ENCODE measurements around the gene NOTCH1. TPM values are rescaled to one million over a fixed set of nuclear protein-coding genes. Genes with fewer than 3 reads are reported as not detected.

NOTCH1 gene
- total and polyA plus RNA-seq, 2 experiments from 2014 or later: 7.1 to 20.9 TPM

- Histone ChIP-seq H3K27me3 (no peaks in the 10 kb centered on the region), H3K27ac (no peak overlapping the region), H3K36me3 (no peaks in the 10 kb centered on the region), H3K9me3 (ENCODE audit: low read depth) (no peaks in the 10 kb centered on the region), H3K4me1 (ENCODE audit: low read depth) (no peaks in the 10 kb centered on the region), H3K4me3 (no peak overlapping the region)
- DNase-seq (ENCODE audit: low read depth in 1 of 2, low spot score in 1 of 2): no peak
- no peak for TF ChIP-seq CTCF (IDR thresholded peaks at IDR 0.05; ENCODE audit: low read depth, low read length)
Measured at GRCh38 chr9:136528716-136529341, 17.0 kb downstream of the NOTCH1 start.

GRCh38 chr9:136527721-136528710, 17.8 kb downstream of the NOTCH1 start:
- no peak for DNase-seq (ENCODE audit: low read depth in 1 of 2, low spot score in 1 of 2)
- Histone ChIP-seq H3K27ac (no peak overlapping the region), H3K4me1 (ENCODE audit: low read depth) (no peaks in the 10 kb centered on the region), H3K9me3 (ENCODE audit: low read depth) (no peaks in the 10 kb centered on the region), H3K4me3 (no peak overlapping the region), H3K36me3 (no peaks in the 10 kb centered on the region), H3K27me3 (no peaks in the 10 kb centered on the region)
- no peak for TF ChIP-seq CTCF (IDR thresholded peaks at IDR 0.05; ENCODE audit: low read depth, low read length)

- no peak overlapping the region for H3K4me3 ChIP-seq
- no peak for TF ChIP-seq CTCF (IDR thresholded peaks at IDR 0.05; ENCODE audit: low read depth, low read length)
- no peaks in the 10 kb centered on the region for H3K9me3 ChIP-seq (ENCODE audit: low read depth)
- DNase-seq (ENCODE audit: low read depth in 1 of 2, low spot score in 1 of 2): no peak
- no peaks in the 10 kb centered on the region for H3K4me1 ChIP-seq (ENCODE audit: low read depth)
- H3K27ac ChIP-seq: no peak overlapping the region
- no peaks in the 10 kb centered on the region for H3K36me3 ChIP-seq
- H3K27me3 ChIP-seq: no peaks in the 10 kb centered on the region
Measured at GRCh38 chr9:136527131-136527530, 18.7 kb downstream of the NOTCH1 start.

GRCh38 chr9:136526625-136527066, 19.2 kb downstream of the NOTCH1 start:
- DNase-seq (ENCODE audit: low read depth in 1 of 2, low spot score in 1 of 2): no peak
- no peaks in the 10 kb centered on the region for H3K36me3 ChIP-seq
- no peak overlapping the region for H3K4me3 ChIP-seq
- H3K27ac ChIP-seq: no peak overlapping the region
- TF ChIP-seq CTCF (IDR thresholded peaks at IDR 0.05; ENCODE audit: low read depth, low read length): no peak
- H3K4me1 ChIP-seq (ENCODE audit: low read depth): no peaks in the 10 kb centered on the region
- H3K27me3 ChIP-seq: no peaks in the 10 kb centered on the region
- no peaks in the 10 kb centered on the region for H3K9me3 ChIP-seq (ENCODE audit: low read depth)

- peak in 1 of 2 donors; percentile 26 for DNase-seq (ENCODE audit: low read depth in 1 of 2, low spot score in 1 of 2)
- no peak for TF ChIP-seq CTCF (IDR thresholded peaks at IDR 0.05; ENCODE audit: low read depth, low read length)
- no peak overlapping the region for H3K4me3 ChIP-seq
- no peaks in the 10 kb centered on the region for H3K27me3 ChIP-seq
- H3K36me3 ChIP-seq: no peaks in the 10 kb centered on the region
- H3K9me3 ChIP-seq (ENCODE audit: low read depth): no peaks in the 10 kb centered on the region
- no peaks in the 10 kb centered on the region for H3K4me1 ChIP-seq (ENCODE audit: low read depth)
- H3K27ac ChIP-seq: no peak overlapping the region
Measured at GRCh38 chr9:136525841-136526499, 19.9 kb downstream of the NOTCH1 start.
